Neural cell (in vitro differentiated cells): ENCODE results near the gene CXorf38.

Experiments used
- EP300 ChIP-seq: fragments of 450-650 bp; conservative IDR thresholded peaks from 2 replicates; pipeline ENCODE4 v1.6.1; 2014; ENCODE audit warnings: antibody characterized with exemption, mild to moderate bottlenecking, moderate library complexity; ENCODE audit not compliant: poor library complexity, severe bottlenecking
- EZH2 ChIP-seq: fragments of 200-600, 300-800 bp; shearing (Covaris generic), sonication (generic); IDR thresholded peaks from 2 replicates; pipeline ENCODE4 v1.6.1; 2014; ENCODE audit warnings: antibody characterized with exemption, low read length, borderline replicate concordance, mild to moderate bottlenecking; ENCODE audit not compliant: insufficient read depth, poor library complexity, severe bottlenecking
- MXI1 ChIP-seq: fragments of 450-650 bp; conservative IDR thresholded peaks from 2 replicates; pipeline ENCODE4 v1.6.1; 2014; ENCODE audit warnings: antibody characterized with exemption, mild to moderate bottlenecking; ENCODE audit not compliant: poor library complexity, severe bottlenecking
- POLR2AphosphoS5 ChIP-seq: IDR thresholded peaks from 2 replicates; pipeline ENCODE4 v1.6.1; 2012
- TF ChIP-seq, protein P1 (sequence below): fragments of 450-650 bp; IDR thresholded peaks from 2 replicates; pipeline ENCODE4 v1.5.1; 2014; ENCODE audit warnings: antibody characterized with exemption, mild to moderate bottlenecking, moderate library complexity; ENCODE audit not compliant: poor library complexity, severe bottlenecking
- TF ChIP-seq, protein P2 (sequence below): IDR thresholded peaks from 2 replicates; pipeline ENCODE4 v1.6.1; 2012; ENCODE audit warnings: borderline replicate concordance

DNA sequence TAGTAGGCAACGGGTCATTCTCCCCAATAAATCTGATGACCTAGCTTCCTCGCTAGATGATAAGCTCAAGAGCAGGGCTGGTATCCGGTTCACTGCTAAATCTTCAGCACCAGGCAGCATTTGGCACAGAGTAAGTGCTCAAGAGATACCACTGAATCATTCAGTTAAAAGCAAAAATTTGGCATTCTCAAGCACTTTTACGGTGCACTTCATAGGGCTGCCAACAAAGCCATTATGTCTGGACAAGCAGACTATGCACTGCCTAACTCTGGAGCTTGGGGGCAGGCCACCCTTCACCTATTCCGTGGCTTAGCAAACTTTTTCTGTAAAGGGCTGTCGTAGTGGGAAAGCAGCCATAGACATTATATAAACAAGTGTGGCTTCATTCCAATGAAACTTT lies 23.8 kb upstream of the CXorf38 start:
- TF ChIP-seq, protein P1, sequence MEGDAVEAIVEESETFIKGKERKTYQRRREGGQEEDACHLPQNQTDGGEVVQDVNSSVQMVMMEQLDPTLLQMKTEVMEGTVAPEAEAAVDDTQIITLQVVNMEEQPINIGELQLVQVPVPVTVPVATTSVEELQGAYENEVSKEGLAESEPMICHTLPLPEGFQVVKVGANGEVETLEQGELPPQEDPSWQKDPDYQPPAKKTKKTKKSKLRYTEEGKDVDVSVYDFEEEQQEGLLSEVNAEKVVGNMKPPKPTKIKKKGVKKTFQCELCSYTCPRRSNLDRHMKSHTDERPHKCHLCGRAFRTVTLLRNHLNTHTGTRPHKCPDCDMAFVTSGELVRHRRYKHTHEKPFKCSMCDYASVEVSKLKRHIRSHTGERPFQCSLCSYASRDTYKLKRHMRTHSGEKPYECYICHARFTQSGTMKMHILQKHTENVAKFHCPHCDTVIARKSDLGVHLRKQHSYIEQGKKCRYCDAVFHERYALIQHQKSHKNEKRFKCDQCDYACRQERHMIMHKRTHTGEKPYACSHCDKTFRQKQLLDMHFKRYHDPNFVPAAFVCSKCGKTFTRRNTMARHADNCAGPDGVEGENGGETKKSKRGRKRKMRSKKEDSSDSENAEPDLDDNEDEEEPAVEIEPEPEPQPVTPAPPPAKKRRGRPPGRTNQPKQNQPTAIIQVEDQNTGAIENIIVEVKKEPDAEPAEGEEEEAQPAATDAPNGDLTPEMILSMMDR, result no peak
- TF ChIP-seq EP300, result no peak
- TF ChIP-seq, protein P2, sequence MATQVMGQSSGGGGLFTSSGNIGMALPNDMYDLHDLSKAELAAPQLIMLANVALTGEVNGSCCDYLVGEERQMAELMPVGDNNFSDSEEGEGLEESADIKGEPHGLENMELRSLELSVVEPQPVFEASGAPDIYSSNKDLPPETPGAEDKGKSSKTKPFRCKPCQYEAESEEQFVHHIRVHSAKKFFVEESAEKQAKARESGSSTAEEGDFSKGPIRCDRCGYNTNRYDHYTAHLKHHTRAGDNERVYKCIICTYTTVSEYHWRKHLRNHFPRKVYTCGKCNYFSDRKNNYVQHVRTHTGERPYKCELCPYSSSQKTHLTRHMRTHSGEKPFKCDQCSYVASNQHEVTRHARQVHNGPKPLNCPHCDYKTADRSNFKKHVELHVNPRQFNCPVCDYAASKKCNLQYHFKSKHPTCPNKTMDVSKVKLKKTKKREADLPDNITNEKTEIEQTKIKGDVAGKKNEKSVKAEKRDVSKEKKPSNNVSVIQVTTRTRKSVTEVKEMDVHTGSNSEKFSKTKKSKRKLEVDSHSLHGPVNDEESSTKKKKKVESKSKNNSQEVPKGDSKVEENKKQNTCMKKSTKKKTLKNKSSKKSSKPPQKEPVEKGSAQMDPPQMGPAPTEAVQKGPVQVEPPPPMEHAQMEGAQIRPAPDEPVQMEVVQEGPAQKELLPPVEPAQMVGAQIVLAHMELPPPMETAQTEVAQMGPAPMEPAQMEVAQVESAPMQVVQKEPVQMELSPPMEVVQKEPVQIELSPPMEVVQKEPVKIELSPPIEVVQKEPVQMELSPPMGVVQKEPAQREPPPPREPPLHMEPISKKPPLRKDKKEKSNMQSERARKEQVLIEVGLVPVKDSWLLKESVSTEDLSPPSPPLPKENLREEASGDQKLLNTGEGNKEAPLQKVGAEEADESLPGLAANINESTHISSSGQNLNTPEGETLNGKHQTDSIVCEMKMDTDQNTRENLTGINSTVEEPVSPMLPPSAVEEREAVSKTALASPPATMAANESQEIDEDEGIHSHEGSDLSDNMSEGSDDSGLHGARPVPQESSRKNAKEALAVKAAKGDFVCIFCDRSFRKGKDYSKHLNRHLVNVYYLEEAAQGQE, result no peak
- no peak for TF ChIP-seq POLR2AphosphoS5
- TF ChIP-seq EZH2, result no peak
- TF ChIP-seq MXI1, result no peak
